Heart left ventricle (tissue), 16 donors: Measurements from ENCODE around the gene LMF1. TPM values are rescaled to one million over a fixed set of nuclear protein-coding genes. Genes with fewer than 3 reads are reported as not detected.

Experiments
- ATAC-seq, 4 donors: fragments of 200-7000 bp; cut with Tn5 transposase; one replicate each; pipeline ENCODE4 v1.9.1; 2020 to 2022; ENCODE audit warnings: moderate library complexity in 4 of 4, mild to moderate bottlenecking in 3 of 4, moderate number of reproducible peaks in 1 of 4
- DNase-seq, 5 donors: peaks; one replicate each; pipeline ENCODE4 v3.0.0-alpha.2; 2020
- H3K27ac ChIP-seq, 12 donors: fragments of 200-600 bp; sonication (generic) in 4 of 12; one replicate each; pipeline versions ENCODE4 v1.5.0 to v1.8.0; 2016 to 2022; ENCODE audit warnings: mild to moderate bottlenecking in 2 of 12
- H3K27me3 ChIP-seq, 9 donors: fragments of 200-600 bp; sonication (generic) in 2 of 9; one replicate each; pipeline versions ENCODE4 v1.5.1 to v1.8.0; 2016 to 2022; ENCODE audit warnings: mild to moderate bottlenecking in 3 of 9
- H3K36me3 ChIP-seq, 9 donors: fragments of 200-600 bp; sonication (generic) in 2 of 9; one replicate each; pipeline versions ENCODE4 v1.5.0 to v1.8.0; 2018 to 2022; ENCODE audit warnings: mild to moderate bottlenecking in 2 of 9
- H3K4me1 ChIP-seq, 12 donors: fragments of 200-600 bp; sonication (generic) in 4 of 12; one replicate each; pipeline versions ENCODE4 v1.5.0 to v1.8.0; 2016 to 2022; ENCODE audit warnings: mild to moderate bottlenecking in 3 of 12
- H3K4me3 ChIP-seq, 12 donors: fragments of 200-600 bp; sonication (generic) in 4 of 12; one replicate each; pipeline versions ENCODE4 v1.5.0 to v1.8.0; 2017 to 2022; ENCODE audit warnings: mild to moderate bottlenecking in 9 of 12, moderate library complexity in 4 of 12
- H3K9me3 ChIP-seq, 12 donors: fragments of 200-600 bp; sonication (generic) in 4 of 12; one replicate each; pipeline versions ENCODE4 v1.5.0 to v1.8.0; 2016 to 2022; ENCODE audit warnings: mild to moderate bottlenecking in 1 of 12
- CTCF ChIP-seq, 12 donors: fragments of 200-600 bp; sonication (generic) in 4 of 12; IDR thresholded peaks; one replicate each; pipeline versions ENCODE4 v1.5.0 to v1.8.0; 2018 to 2022; ENCODE audit warnings: antibody characterized with exemption in 12 of 12, mild to moderate bottlenecking in 5 of 12
- POLR2A ChIP-seq, 2 donors: fragments of 450-650 bp; IDR thresholded peaks; one replicate each; pipeline ENCODE4 v1.6.1; 2017; ENCODE audit warnings: antibody characterized with exemption in 2 of 2, mild to moderate bottlenecking in 2 of 2, moderate library complexity in 2 of 2
- WGBS, 4 donors: extraction: QIAGEN DNeasy Blood & Tissue Kit in 2 of 4; methylation state at CpG; one replicate each; pipeline versions ENCODE4 v1.1.5 to v1.1.7; 2013 to 2018; 5-methylcytosine and 5-hydroxymethylcytosine counted together
- intact Hi-C, 10 donors: fragments of 100-400 bp; cut with DNase I; formaldehyde crosslinking; loops; one replicate each; pipeline versions ENCODE4 v1.11.1 to v1.14.2; 2022
- polyA plus RNA-seq, 2 donors: library from polyadenylated mRNA; stranded (reverse); fragments of 200-250 nt; gene quantifications; one replicate each; pipeline ENCODE4 v1.2.3, GENCODE V29; 2013
- total RNA-seq, 9 donors: library from RNA; depleted of rRNA in 2 of 9; stranded (reverse); fragments of >200 nt in 2 of 9; fragmentation: NEBNext Ultra II Directional in 3 of 9; extraction: Animal tissue kit (Norgen Biotek cat#: 25700) in 3 of 9; gene quantifications; one replicate each; pipeline versions ENCODE4 v1.1.0 to v1.2.4, GENCODE V29; 2016 to 2023
- donor health status: ischemic (EF 13 %, LVEDD 7.1; RV severe dilation, severe dysfunction).
- donor health status: healthy with polysubstance abuse.
- donor health status: DM: no; HTN: yes; CAD: no.
- donor health status: DM: no; HTN: no; CAD: no.
- donor health status: ischemic (EF 25% LVEDD 6.9; RV normal size, moderate dysfunction).
- donor health status: ischemic (EF 25% LVEDD 5.7; RV mildly dilated, moderate dysfunction).
- donor health status: healthy.
- donor health status: DM: yes; HTN: yes; CAD: no.
- donor health status: ischemic (EF 35%, LVEDD 5.7; RV mildly dilated, moderate dysfunction).
- donor health status: nonischemic (EF 11% LVEDD 7.7; RV severe dilation, severe dysfunction).
- donor health status: DM: yes; HTN: yes; CAD: no.
- donor health status: PGD.
- donor health status: ischemic (EF 29% LVEDD 5.4; RV normal size, mild dysfunction).
- donor health status: nonischemic (EF 23%, LVEDD 6.1; RV moderate dilation, normal function).

The LMF1 gene
- total and polyA plus RNA-seq, 11 donors = 4.3 to 19.2 (median 7.1) TPM

DNA sequence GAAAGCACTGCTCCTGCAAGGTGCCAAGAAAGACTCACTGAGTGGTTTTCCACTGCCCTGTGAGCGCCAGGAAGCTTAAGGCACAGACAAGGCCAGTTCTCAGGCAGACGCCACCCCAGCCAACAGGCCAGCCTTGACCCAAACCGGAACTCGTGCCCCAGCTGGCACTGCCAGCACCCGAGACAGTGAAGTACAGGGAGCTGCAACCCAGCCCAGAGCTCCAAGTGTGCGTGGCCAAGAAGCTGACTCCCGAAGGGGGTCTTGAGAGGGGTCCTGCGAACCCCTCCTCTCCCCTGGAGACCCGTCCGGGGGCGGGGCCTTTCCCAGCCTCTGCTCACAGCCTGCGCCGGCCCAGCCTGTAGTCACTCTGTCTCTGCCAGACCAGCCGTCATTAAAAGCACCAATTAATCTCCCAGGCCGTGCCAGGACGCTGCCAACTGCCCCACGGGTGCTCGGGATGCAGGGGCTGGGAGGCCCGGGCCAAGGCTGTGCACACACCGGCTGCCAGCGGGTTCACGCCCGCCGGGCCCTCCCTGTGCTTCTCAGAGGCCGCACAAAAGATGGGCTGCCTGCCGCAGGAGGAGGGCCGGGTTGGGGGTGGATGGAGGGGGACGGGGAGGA is 6.4 kb upstream of the LMF1 start:
- no peaks in the 10 kb centered on the region for H3K36me3 ChIP-seq
- peak overlapping the region in 1 of 12 donors; percentile 52 for H3K27ac ChIP-seq
- H3K4me1 ChIP-seq = peaks cover 0 to 33% (median 9%) of the 10 kb centered on the region in 12 donors
- peaks cover 0 to 31% (median 13%) of the 10 kb centered on the region in 9 donors for H3K27me3 ChIP-seq
- no peak for ATAC-seq
- no peak for DNase-seq
- intact Hi-C loops = no loop called here
- TF ChIP-seq POLR2A (IDR thresholded peaks at IDR 0.05) = no peak
- no peak for TF ChIP-seq CTCF (IDR thresholded peaks at IDR 0.05)
- H3K4me3 ChIP-seq = no peak overlapping the region
- H3K9me3 ChIP-seq = no peaks in the 10 kb centered on the region
- WGBS, 4 donors = 57 to 81% (median 68%) methylated on average over 15 to 28 of the region's 28 CpGs

DNA sequence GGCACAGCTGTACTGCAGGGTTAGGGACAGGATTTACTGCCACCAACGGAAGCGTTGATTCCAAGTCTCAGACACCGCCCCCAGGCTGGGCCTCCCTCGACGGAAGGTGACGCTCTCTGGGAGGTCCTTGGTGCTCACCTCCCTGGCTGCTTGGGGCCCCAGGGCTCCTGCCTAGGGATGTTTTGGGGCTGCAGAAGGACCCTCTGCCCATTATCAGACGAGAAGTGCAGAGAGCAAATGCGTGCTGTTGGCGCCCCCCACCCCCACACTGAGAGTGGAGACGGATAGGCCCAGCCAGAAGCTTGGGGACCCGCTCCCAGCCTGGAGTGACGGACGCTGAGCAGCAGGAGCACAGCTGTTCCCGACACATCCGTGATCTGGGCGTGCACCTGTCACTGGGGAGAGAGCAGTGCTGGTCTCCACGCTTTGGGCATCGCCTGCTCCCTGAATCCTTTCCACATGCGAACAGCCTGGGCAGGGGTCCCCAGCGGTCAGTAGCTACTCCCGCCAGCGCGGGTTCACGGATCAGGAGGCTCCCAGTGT is 5.7 kb upstream of the LMF1 start:
- Histone ChIP-seq H3K27me3 (peaks cover 0 to 26% (median 10%) of the 10 kb centered on the region in 9 donors), H3K4me3 (no peak overlapping the region), H3K4me1 (peaks cover 0 to 28% (median 8%) of the 10 kb centered on the region in 12 donors), H3K36me3 (no peaks in the 10 kb centered on the region), H3K27ac (peak overlapping the region in 1 of 12 donors; percentile 52), H3K9me3 (no peaks in the 10 kb centered on the region)
- ATAC-seq (no peak), DNase-seq (peak in 1 of 5 donors; percentile 62)
- intact Hi-C loops = no loop called here
- 76 to 87% (median 83%) methylated on average over 21 to 24 of the region's 24 CpGs for WGBS, 4 donors
- no peak for TF ChIP-seq CTCF (IDR thresholded peaks at IDR 0.05)
- TF ChIP-seq POLR2A (IDR thresholded peaks at IDR 0.05) = no peak

GRCh38 chr16:975291-975690 is 4.5 kb upstream of the LMF1 start:
- no peak for TF ChIP-seq POLR2A (IDR thresholded peaks at IDR 0.05)
- no peak for TF ChIP-seq CTCF (IDR thresholded peaks at IDR 0.05)
- peaks cover 0 to 23% (median 7%) of the 10 kb centered on the region in 12 donors for H3K4me1 ChIP-seq
- no peaks in the 10 kb centered on the region for H3K9me3 ChIP-seq
- intact Hi-C loops = no loop called here
- H3K27ac ChIP-seq = no peak overlapping the region
- no peak overlapping the region for H3K4me3 ChIP-seq
- no peaks in the 10 kb centered on the region for H3K36me3 ChIP-seq
- no peak for DNase-seq
- H3K27me3 ChIP-seq = peaks cover 0 to 18% (median 8%) of the 10 kb centered on the region in 9 donors
- WGBS, 4 donors = 91 to 96% (median 94%) methylated on average over 12 of the region's 12 CpGs
- no peak for ATAC-seq

GRCh38 chr16:974611-975261 is 4.0 kb upstream of the LMF1 start:
- no peak for TF ChIP-seq CTCF (IDR thresholded peaks at IDR 0.05)
- Histone ChIP-seq H3K4me3 (no peak overlapping the region), H3K9me3 (no peaks in the 10 kb centered on the region), H3K36me3 (no peaks in the 10 kb centered on the region), H3K27ac (no peak overlapping the region), H3K4me1 (peaks cover 2 to 23% (median 10%) of the 10 kb centered on the region in 12 donors), H3K27me3 (peaks cover 0 to 12% (median 4%) of the 10 kb centered on the region in 9 donors)
- intact Hi-C loops = loop anchor here in 1 of 10 donors (5.0 kb wide), 1 partner anchor 43 kb away; no protein-coding TSS in a partner anchor
- DNase-seq = no peak
- 47 to 54% (median 51%) methylated on average over 17 to 26 of the region's 26 CpGs for WGBS, 4 donors
- ATAC-seq = no peak
